ENCODE measurements around the gene U2AF2. TPM values are rescaled to one million over a fixed set of nuclear protein-coding genes. Genes with fewer than 3 reads are reported as not detected.

The U2AF2 gene
- polyA plus RNA-seq, 1 donor from 2014 or later, result 129 TPM

GRCh38 chr19:55641426-55642152 lies 13.2 kb upstream of the U2AF2 start:
- peak overlapping the region; percentile 88 for H3K9ac ChIP-seq (ENCODE audit: low read length)
- no peaks in the 10 kb centered on the region for H3K9me2 ChIP-seq (ENCODE audit: insufficient read depth, low read length)
- H3K79me2 ChIP-seq (replicated peaks; ENCODE audit: insufficient read depth, low read length), result peaks cover 29% of the 10 kb centered on the region
- peak overlapping the region; percentile 25 for H2AFZ ChIP-seq (ENCODE audit: low read depth, low read length)
- no peaks in the 10 kb centered on the region for H3K9me3 ChIP-seq (ENCODE audit: low read length)
- no peaks in the 10 kb centered on the region for H3K36me3 ChIP-seq (ENCODE audit: insufficient read depth, low read length)
- no peaks in the 10 kb centered on the region for H4K20me1 ChIP-seq (ENCODE audit: insufficient read depth)
- H3K27me3 ChIP-seq (ENCODE audit: insufficient read depth, low read depth, low read length), result no peaks in the 10 kb centered on the region
- H3K27ac ChIP-seq (ENCODE audit: low read length), result peak overlapping the region; percentile 64
- H3K4me2 ChIP-seq (ENCODE audit: low read length), result peak overlapping the region; percentile 91
- H3F3A ChIP-seq (ENCODE audit: insufficient read depth, low read length, poor library complexity, severe bottlenecking), result no peaks in the 10 kb centered on the region
- peak overlapping the region; percentile 78 for H3K4me3 ChIP-seq (ENCODE audit: low read length)
- TF ChIP-seq EP300 (conservative IDR thresholded peaks at IDR 0.05; ENCODE audit: poor library complexity, severe bottlenecking) (no peak), EZH2 (IDR thresholded peaks at IDR 0.05; ENCODE audit: borderline replicate concordance, insufficient read depth, low read length, poor library complexity, severe bottlenecking) (no peak), REST (IDR thresholded peaks at IDR 0.05; ENCODE audit: borderline replicate concordance) (no peak), POLR2AphosphoS5 (IDR thresholded peaks at IDR 0.05) (no peak), RAD21 (conservative IDR thresholded peaks at IDR 0.05) (no peak), MXI1 (conservative IDR thresholded peaks at IDR 0.05; ENCODE audit: poor library complexity, severe bottlenecking) (no peak), TAF1 (IDR thresholded peaks at IDR 0.05; ENCODE audit: low read depth) (no peak)

DNA sequence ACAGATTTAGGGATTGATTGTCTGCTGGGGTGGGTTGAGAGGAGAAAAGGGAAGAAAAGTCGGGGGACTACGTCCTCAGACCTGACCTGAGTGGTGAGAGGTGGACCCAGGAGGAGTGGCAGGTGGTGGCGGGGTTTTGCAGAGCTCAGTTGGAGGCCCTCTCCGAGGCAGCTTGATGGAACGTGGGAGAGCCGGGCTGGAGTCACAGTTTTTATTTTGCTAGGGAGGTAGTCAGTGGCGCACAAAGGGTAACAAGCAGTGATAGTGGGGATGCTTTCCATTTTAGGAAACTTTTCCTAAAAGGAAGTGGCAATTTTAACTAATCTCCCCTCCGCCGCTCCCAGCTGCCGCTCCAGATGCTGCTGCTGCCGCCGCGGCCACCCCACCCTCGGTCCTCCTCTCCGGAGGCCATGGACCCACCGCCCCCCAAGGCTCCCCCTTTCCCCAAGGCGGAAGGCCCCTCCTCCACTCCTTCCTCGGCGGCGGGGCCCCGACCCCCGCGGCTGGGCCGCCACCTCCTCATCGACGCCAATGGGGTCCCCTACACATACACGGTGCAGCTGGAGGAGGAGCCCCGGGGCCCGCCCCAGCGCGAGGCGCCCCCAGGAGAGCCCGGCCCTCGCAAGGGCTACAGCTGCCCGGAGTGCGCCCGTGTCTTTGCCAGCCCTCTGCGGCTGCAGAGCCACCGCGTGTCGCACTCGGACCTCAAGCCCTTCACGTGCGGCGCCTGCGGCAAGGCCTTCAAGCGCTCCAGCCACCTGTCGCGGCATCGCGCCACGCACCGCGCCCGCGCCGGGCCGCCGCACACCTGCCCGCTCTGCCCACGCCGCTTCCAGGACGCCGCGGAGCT lies 12.5 kb upstream of the U2AF2 start:
- Histone ChIP-seq H3K4me2 (ENCODE audit: low read length) (peak overlapping the region; percentile 91), H3K9me3 (ENCODE audit: low read length) (no peaks in the 10 kb centered on the region), H3F3A (ENCODE audit: insufficient read depth, low read length, poor library complexity, severe bottlenecking) (no peaks in the 10 kb centered on the region), H4K20me1 (ENCODE audit: insufficient read depth) (no peaks in the 10 kb centered on the region), H3K9ac (ENCODE audit: low read length) (peak overlapping the region; percentile 88), H3K4me3 (ENCODE audit: low read length) (peak overlapping the region; percentile 78), H2AFZ (ENCODE audit: low read depth, low read length) (no peak overlapping the region), H3K9me2 (ENCODE audit: insufficient read depth, low read length) (no peaks in the 10 kb centered on the region), H3K27me3 (ENCODE audit: insufficient read depth, low read depth, low read length) (no peaks in the 10 kb centered on the region), H3K79me2 (replicated peaks; ENCODE audit: insufficient read depth, low read length) (peaks cover 32% of the 10 kb centered on the region), H3K36me3 (ENCODE audit: insufficient read depth, low read length) (no peaks in the 10 kb centered on the region), H3K27ac (ENCODE audit: low read length) (no peak overlapping the region)
- TF ChIP-seq SMC3 (conservative IDR thresholded peaks at IDR 0.05; ENCODE audit: poor library complexity), result no peak
- TF ChIP-seq EP300 (conservative IDR thresholded peaks at IDR 0.05; ENCODE audit: poor library complexity, severe bottlenecking), result no peak
- TF ChIP-seq POLR2AphosphoS5 (IDR thresholded peaks at IDR 0.05), result no peak
- TF ChIP-seq, protein P1, sequence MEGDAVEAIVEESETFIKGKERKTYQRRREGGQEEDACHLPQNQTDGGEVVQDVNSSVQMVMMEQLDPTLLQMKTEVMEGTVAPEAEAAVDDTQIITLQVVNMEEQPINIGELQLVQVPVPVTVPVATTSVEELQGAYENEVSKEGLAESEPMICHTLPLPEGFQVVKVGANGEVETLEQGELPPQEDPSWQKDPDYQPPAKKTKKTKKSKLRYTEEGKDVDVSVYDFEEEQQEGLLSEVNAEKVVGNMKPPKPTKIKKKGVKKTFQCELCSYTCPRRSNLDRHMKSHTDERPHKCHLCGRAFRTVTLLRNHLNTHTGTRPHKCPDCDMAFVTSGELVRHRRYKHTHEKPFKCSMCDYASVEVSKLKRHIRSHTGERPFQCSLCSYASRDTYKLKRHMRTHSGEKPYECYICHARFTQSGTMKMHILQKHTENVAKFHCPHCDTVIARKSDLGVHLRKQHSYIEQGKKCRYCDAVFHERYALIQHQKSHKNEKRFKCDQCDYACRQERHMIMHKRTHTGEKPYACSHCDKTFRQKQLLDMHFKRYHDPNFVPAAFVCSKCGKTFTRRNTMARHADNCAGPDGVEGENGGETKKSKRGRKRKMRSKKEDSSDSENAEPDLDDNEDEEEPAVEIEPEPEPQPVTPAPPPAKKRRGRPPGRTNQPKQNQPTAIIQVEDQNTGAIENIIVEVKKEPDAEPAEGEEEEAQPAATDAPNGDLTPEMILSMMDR (IDR thresholded peaks at IDR 0.05; ENCODE audit: poor library complexity, severe bottlenecking), result no peak
- no peak for TF ChIP-seq REST (IDR thresholded peaks at IDR 0.05; ENCODE audit: borderline replicate concordance)
- no peak for TF ChIP-seq EZH2 (IDR thresholded peaks at IDR 0.05; ENCODE audit: borderline replicate concordance, insufficient read depth, low read length, poor library complexity, severe bottlenecking)
- TF ChIP-seq RAD21 (conservative IDR thresholded peaks at IDR 0.05), result no peak
- no peak for TF ChIP-seq TAF1 (IDR thresholded peaks at IDR 0.05; ENCODE audit: low read depth)
- no peak for TF ChIP-seq MXI1 (conservative IDR thresholded peaks at IDR 0.05; ENCODE audit: poor library complexity, severe bottlenecking)

Measured in neural cell (in vitro differentiated cells).